Panc1 (cell line): Measurements from ENCODE around the gene HAO1. TPM values are rescaled to one million over a fixed set of nuclear protein-coding genes. Genes with fewer than 3 reads are reported as not detected.

ENCODE experiments used
- ATAC-seq: fragments of 200-7000 bp; cut with Tn5 transposase; 2 replicates; pipeline ENCODE4 v1.9.1; 2020; ENCODE audit warnings: mild to moderate bottlenecking, moderate library complexity
- BruUV-seq: library from RNA; stranded (reverse); fragments of 400-500 nt; replicated peaks from 2 replicates; lab custom pipeline; 2021; lab: Mats Ljungman, UMichigan
- CTCF ChIA-PET: fragments of 300-600 bp; sonication (Branson Sonifier 250); formaldehyde crosslinking; loops from one replicate; lab custom pipeline; 2022; ENCODE audit warnings: antibody characterized with exemption; lab: Charles Lee
- POLR2A ChIA-PET: fragments of 300-600 bp; sonication (Branson Sonifier 250); formaldehyde crosslinking; loops from one replicate; lab custom pipeline; 2022; ENCODE audit warnings: antibody characterized with exemption; lab: Charles Lee
- DNase-seq: peaks from one replicate; pipeline ENCODE4 v3.0.0-alpha.2; 2010; ENCODE audit warnings: low read depth, low spot score
- H3K27ac ChIP-seq: 2 replicates; pipeline ENCODE4 v1.5.1; 2011; ENCODE audit warnings: mild to moderate bottlenecking, low read length, inconsistent platforms
- H3K27me3 ChIP-seq: fragments of 200-500 bp; sonication (Bioruptor generic); 2 replicates; pipeline ENCODE4 v1.6.0; 2014; ENCODE audit warnings: low read length, inconsistent platforms; ENCODE audit not compliant: control insufficient read depth, insufficient read depth
- H3K36me3 ChIP-seq: fragments of 200-500 bp; sonication (Bioruptor generic); 2 replicates; pipeline ENCODE4 v1.5.1; 2014; ENCODE audit warnings: inconsistent platforms, mild to moderate bottlenecking, low read length, moderate library complexity; ENCODE audit not compliant: control insufficient read depth, insufficient read depth
- H3K4me1 ChIP-seq: 2 replicates; pipeline ENCODE4 v1.5.1; 2011; ENCODE audit warnings: inconsistent platforms, mild to moderate bottlenecking, low read length, moderate library complexity; ENCODE audit not compliant: control insufficient read depth, insufficient read depth
- H3K4me3 ChIP-seq, 2 experiments: 2 replicates each; pipeline ENCODE4 v1.5.1; 2011 to 2012; ENCODE audit warnings: low read depth in 2 of 2, low read length in 2 of 2, mild to moderate bottlenecking in 2 of 2, inconsistent platforms in 1 of 2, moderate library complexity in 1 of 2
- H3K9me3 ChIP-seq: fragments of 200-500 bp; sonication (Bioruptor generic); 2 replicates; pipeline ENCODE4 v1.5.1; 2014; ENCODE audit warnings: low read depth, mild to moderate bottlenecking, inconsistent platforms, low read length, moderate library complexity; ENCODE audit not compliant: control insufficient read depth, insufficient read depth
- POLR2AphosphoS5 ChIP-seq: IDR thresholded peaks from 2 replicates; pipeline ENCODE4 v1.6.1; 2012; ENCODE audit warnings: mild to moderate bottlenecking, low read depth, low read length, moderate library complexity
- SIN3A ChIP-seq: IDR thresholded peaks from 2 replicates; pipeline ENCODE4 v1.6.1; 2012; ENCODE audit warnings: low read depth, mild to moderate bottlenecking, low read length, moderate library complexity, borderline replicate concordance; ENCODE audit not compliant: insufficient read depth
- TCF7L2 ChIP-seq: IDR thresholded peaks from 2 replicates; pipeline ENCODE4 v1.6.1; 2011; ENCODE audit warnings: mild to moderate bottlenecking, low read depth, low read length, inconsistent platforms
- in situ Hi-C: cut with HindIII; loops from 2 replicates; pipeline ENCODE4 v1.10.0; 2016; ENCODE audit warnings: low sequenced_read_pairs, low pct_unique_long_range_greater_than_20kb
- intact Hi-C: fragments of 100-400 bp; cut with micrococcal nuclease; formaldehyde crosslinking; loops from one replicate; pipeline ENCODE4 v1.10.0; 2022; ENCODE audit not compliant: unreplicated experiment
- total RNA-seq: library from RNA; stranded (reverse); gene quantifications from one replicate; pipeline ENCODE4 v1.2.1, GENCODE V29; 2021; ENCODE audit not compliant: unreplicated experiment
- TF ChIP-seq, protein P1 (sequence below): fragments of 450-650 bp; IDR thresholded peaks from 2 replicates; pipeline ENCODE4 v1.5.1; 2017; ENCODE audit warnings: mild to moderate bottlenecking
- TF ChIP-seq, protein P2 (sequence below), 2 experiments: IDR thresholded peaks; 2 replicates each; pipeline ENCODE4 v1.6.1; 2011 to 2012; ENCODE audit warnings: low read depth in 2 of 2, control low read depth in 1 of 2, low read length in 1 of 2, mild to moderate bottlenecking in 1 of 2, moderate library complexity in 1 of 2; ENCODE audit not compliant: insufficient read depth in 1 of 2

The HAO1 gene
- total RNA-seq, 1 experiment from 2014 or later, result 0.13 TPM

DNA sequence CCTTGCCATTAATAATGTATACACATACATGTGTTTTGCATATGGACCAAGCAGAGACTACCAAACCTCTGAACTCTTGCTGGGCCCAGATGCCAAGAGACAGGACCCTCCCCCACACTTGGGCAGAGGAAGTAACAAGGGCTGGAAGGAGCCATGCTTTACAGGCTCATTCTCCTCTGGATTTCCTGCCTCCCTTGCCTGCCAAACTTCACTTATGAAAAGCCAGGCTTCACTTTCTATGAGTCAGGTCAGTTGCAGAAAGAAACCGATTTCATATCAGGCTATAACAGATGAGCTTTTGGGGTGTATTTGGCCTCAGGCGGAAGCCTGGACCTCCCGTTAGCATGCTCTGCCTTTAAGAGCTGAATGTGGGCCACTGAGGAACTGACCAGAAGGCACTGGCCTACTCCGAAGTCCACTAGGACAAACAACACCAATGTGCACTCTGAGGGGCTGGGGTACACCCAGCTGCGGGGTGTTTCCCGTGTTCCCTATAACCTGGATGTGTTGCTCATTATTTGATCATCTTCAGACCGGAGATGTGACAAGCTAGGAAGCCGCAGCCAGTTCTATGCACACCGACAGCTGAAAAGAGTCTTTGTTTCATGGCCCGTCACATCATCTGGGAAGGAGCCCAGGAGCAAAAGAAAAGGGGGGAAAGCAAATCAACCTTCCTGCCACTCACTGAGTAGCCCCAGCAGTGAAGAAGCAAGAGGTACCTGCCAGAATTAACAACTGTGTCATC, 28.5 kb downstream of the HAO1 start:
- ChIA-PET CTCF (no interaction called here), POLR2A (no interaction called here)
- Histone ChIP-seq H3K27me3 (no peaks in the 10 kb centered on the region), H3K4me1 (no peaks in the 10 kb centered on the region), H3K27ac (no peak overlapping the region), H3K9me3 (no peaks in the 10 kb centered on the region), H3K4me3 (no peak overlapping the region), H3K36me3 (no peaks in the 10 kb centered on the region)
- intact Hi-C loops, result no loop called here
- in situ Hi-C loops, result no loop called here
- BruUV-seq, result no TSS peak
- no peak for TF ChIP-seq TCF7L2
- TF ChIP-seq POLR2AphosphoS5, result no peak
- TF ChIP-seq, protein P1, sequence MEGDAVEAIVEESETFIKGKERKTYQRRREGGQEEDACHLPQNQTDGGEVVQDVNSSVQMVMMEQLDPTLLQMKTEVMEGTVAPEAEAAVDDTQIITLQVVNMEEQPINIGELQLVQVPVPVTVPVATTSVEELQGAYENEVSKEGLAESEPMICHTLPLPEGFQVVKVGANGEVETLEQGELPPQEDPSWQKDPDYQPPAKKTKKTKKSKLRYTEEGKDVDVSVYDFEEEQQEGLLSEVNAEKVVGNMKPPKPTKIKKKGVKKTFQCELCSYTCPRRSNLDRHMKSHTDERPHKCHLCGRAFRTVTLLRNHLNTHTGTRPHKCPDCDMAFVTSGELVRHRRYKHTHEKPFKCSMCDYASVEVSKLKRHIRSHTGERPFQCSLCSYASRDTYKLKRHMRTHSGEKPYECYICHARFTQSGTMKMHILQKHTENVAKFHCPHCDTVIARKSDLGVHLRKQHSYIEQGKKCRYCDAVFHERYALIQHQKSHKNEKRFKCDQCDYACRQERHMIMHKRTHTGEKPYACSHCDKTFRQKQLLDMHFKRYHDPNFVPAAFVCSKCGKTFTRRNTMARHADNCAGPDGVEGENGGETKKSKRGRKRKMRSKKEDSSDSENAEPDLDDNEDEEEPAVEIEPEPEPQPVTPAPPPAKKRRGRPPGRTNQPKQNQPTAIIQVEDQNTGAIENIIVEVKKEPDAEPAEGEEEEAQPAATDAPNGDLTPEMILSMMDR, result no peak
- TF ChIP-seq, protein P2, sequence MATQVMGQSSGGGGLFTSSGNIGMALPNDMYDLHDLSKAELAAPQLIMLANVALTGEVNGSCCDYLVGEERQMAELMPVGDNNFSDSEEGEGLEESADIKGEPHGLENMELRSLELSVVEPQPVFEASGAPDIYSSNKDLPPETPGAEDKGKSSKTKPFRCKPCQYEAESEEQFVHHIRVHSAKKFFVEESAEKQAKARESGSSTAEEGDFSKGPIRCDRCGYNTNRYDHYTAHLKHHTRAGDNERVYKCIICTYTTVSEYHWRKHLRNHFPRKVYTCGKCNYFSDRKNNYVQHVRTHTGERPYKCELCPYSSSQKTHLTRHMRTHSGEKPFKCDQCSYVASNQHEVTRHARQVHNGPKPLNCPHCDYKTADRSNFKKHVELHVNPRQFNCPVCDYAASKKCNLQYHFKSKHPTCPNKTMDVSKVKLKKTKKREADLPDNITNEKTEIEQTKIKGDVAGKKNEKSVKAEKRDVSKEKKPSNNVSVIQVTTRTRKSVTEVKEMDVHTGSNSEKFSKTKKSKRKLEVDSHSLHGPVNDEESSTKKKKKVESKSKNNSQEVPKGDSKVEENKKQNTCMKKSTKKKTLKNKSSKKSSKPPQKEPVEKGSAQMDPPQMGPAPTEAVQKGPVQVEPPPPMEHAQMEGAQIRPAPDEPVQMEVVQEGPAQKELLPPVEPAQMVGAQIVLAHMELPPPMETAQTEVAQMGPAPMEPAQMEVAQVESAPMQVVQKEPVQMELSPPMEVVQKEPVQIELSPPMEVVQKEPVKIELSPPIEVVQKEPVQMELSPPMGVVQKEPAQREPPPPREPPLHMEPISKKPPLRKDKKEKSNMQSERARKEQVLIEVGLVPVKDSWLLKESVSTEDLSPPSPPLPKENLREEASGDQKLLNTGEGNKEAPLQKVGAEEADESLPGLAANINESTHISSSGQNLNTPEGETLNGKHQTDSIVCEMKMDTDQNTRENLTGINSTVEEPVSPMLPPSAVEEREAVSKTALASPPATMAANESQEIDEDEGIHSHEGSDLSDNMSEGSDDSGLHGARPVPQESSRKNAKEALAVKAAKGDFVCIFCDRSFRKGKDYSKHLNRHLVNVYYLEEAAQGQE (IDR thresholded peaks at IDR 0.05; ENCODE audit: insufficient read depth in 1 of 2, low read depth in 2 of 2, low read length in 1 of 2), result no peak
- TF ChIP-seq SIN3A, result no peak
- DNase-seq (no peak), ATAC-seq (no peak)

DNA sequence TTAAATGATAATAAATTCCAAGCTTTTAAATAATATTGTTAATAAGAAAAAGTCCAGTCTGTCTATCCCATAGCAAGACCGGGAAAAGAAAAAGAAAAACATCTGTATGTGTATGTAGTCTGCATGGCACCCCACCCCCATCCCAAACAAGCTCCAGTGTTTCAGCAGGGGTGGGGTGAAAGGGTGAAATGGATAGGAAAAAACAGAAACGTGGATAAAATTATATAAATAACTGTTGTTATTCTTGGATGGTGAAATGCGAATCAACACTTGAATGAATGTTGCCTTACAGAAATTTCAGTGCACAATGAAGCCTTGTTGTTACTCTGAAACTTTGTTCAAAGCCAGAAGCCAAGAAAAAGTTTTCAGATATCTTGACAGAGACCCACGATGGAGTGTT, 31.4 kb downstream of the HAO1 start:
- POLR2A ChIA-PET, result no interaction called here
- no peak overlapping the region for H3K4me3 ChIP-seq
- H3K9me3 ChIP-seq, result no peaks in the 10 kb centered on the region
- ATAC-seq (no peak), DNase-seq (no peak)
- intact Hi-C loops, result no loop called here
- in situ Hi-C loops, result no loop called here
- no peaks in the 10 kb centered on the region for H3K27me3 ChIP-seq
- BruUV-seq, result no TSS peak
- TF ChIP-seq, protein P2 (IDR thresholded peaks at IDR 0.05; ENCODE audit: insufficient read depth in 1 of 2, low read depth in 2 of 2, low read length in 1 of 2), result no peak
- TF ChIP-seq POLR2AphosphoS5, result no peak
- no peak for TF ChIP-seq TCF7L2
- no peak for TF ChIP-seq SIN3A
- TF ChIP-seq, protein P1, result no peak
- H3K36me3 ChIP-seq, result no peaks in the 10 kb centered on the region
- CTCF ChIA-PET, result interaction anchor here (0.7 kb wide), 1 partner anchor 41 kb away, joined by 3 read pairs; no protein-coding TSS in a partner anchor
- no peaks in the 10 kb centered on the region for H3K4me1 ChIP-seq
- no peak overlapping the region for H3K27ac ChIP-seq
